H1 (cell line): ENCODE data around the gene CCDC38. TPM values are rescaled to one million over a fixed set of nuclear protein-coding genes. Genes with fewer than 3 reads are reported as not detected.

Experiments
- CTCF ChIA-PET: fragments of 300-600 bp; sonication (Branson Sonifier 250); formaldehyde crosslinking; loops from one replicate; lab custom pipeline; 2021; ENCODE audit not compliant: partially characterized antibody; lab: Charles Lee
- POLR2A ChIA-PET: fragments of 300-600 bp; sonication (Branson Sonifier 250); formaldehyde crosslinking; loops from one replicate; lab custom pipeline; 2021; ENCODE audit warnings: inconsistent platforms; ENCODE audit not compliant: partially characterized antibody; lab: Charles Lee
- DNase-seq, 2 experiments: peaks; one replicate each; pipeline versions ENCODE4 v3.0.0 to v3.0.0-alpha.2; 2010 to 2022; ENCODE audit warnings: low spot score in 2 of 2, low read depth in 1 of 2, mixed read lengths in 1 of 2
- FAIRE-seq: peaks from 2 replicates; lab custom pipeline; 2011; peaks lifted over from hg19 to GRCh38; lab: Jason Lieb, UNC
- H2AFZ ChIP-seq: 2 replicates; pipeline ENCODE4 v1.8.1; 2012; ENCODE audit warnings: low read length, inconsistent platforms
- H2AK5ac ChIP-seq: 2 replicates; pipeline ENCODE4 v1.6.1; 2013; ENCODE audit warnings: low read depth, low read length
- H2BK120ac ChIP-seq: replicated peaks from 2 replicates; pipeline ENCODE3; 2013; ENCODE audit warnings: low read depth, low read length, inconsistent platforms
- H2BK12ac ChIP-seq: 2 replicates; pipeline ENCODE4 v1.6.1; 2013; ENCODE audit warnings: low read depth, low read length
- H2BK15ac ChIP-seq: 2 replicates; pipeline ENCODE4 v1.6.1; 2013; ENCODE audit warnings: low read length
- H2BK20ac ChIP-seq: 2 replicates; pipeline ENCODE4 v1.6.1; 2013; ENCODE audit warnings: low read length
- H2BK5ac ChIP-seq: 2 replicates; pipeline ENCODE4 v1.6.1; 2013; ENCODE audit warnings: low read depth, low read length
- H3K14ac ChIP-seq: 2 replicates; pipeline ENCODE4 v1.6.1; 2013; ENCODE audit warnings: inconsistent platforms; ENCODE audit not compliant: insufficient read length
- H3K18ac ChIP-seq: 2 replicates; pipeline ENCODE4 v1.6.1; 2013; ENCODE audit warnings: low read length; ENCODE audit errors: extremely low read depth
- H3K23ac ChIP-seq: 2 replicates; pipeline ENCODE4 v1.6.1; 2013; ENCODE audit warnings: inconsistent platforms; ENCODE audit not compliant: insufficient read length
- H3K23me2 ChIP-seq: 2 replicates; pipeline ENCODE4 v1.6.1; 2013; ENCODE audit warnings: low read depth, low read length
- H3K27ac ChIP-seq: 2 replicates; pipeline ENCODE4 v1.6.1; 2011; ENCODE audit warnings: low read depth, low read length, inconsistent platforms
- H3K27me3 ChIP-seq, 4 experiments: replicated peaks in 1 of 4; 1 replicate in 1 of 4; 2 replicates in 3 of 4; pipeline versions ENCODE4 v1.6.1 to v1.8.1; 2011 to 2013; ENCODE audit warnings: low read length in 3 of 4, mild to moderate bottlenecking in 3 of 4, inconsistent platforms in 2 of 4, mixed read lengths in 2 of 4, moderate library complexity in 1 of 4; ENCODE audit not compliant: control insufficient read depth in 3 of 4, insufficient read depth in 3 of 4; ENCODE audit errors: extremely low read depth in 1 of 4
- H3K36me3 ChIP-seq, 4 experiments: 2 replicates each; pipeline versions ENCODE4 v1.6.1 to v1.8.1; 2011 to 2013; ENCODE audit warnings: mild to moderate bottlenecking in 4 of 4, low read length in 3 of 4, moderate library complexity in 2 of 4, control low read depth in 1 of 4, inconsistent platforms in 1 of 4; ENCODE audit not compliant: insufficient read depth in 4 of 4, control insufficient read depth in 2 of 4
- H3K4ac ChIP-seq: replicated peaks from 2 replicates; pipeline ENCODE3; 2013; ENCODE audit warnings: low read length, low read depth, mixed read lengths, inconsistent platforms; ENCODE audit not compliant: insufficient read length
- H3K4me1 ChIP-seq, 4 experiments: replicated peaks in 1 of 4; 1 replicate in 1 of 4; 2 replicates in 3 of 4; pipeline versions ENCODE4 v1.6.1 to v1.8.1; 2011 to 2013; ENCODE audit warnings: low read length in 3 of 4, inconsistent platforms in 2 of 4, mixed read lengths in 1 of 4; ENCODE audit not compliant: insufficient read depth in 4 of 4, control insufficient read depth in 3 of 4
- H3K4me2 ChIP-seq, 2 experiments: 2 replicates each; pipeline versions ENCODE4 v1.6.1 to v1.8.1; 2011 to 2013; ENCODE audit warnings: low read depth in 2 of 2, low read length in 2 of 2, control low read depth in 1 of 2, inconsistent platforms in 1 of 2, mild to moderate bottlenecking in 1 of 2; ENCODE audit not compliant: insufficient read depth in 1 of 2
- H3K4me3 ChIP-seq, 4 experiments: fragments of 200-600, 300-600 bp in 1 of 4; sonication (generic), shearing (Covaris generic), sonication (Bioruptor Twin) in 1 of 4; 2 replicates each; pipeline versions ENCODE4 v1.5.1 to v1.8.1; 2011 to 2016; ENCODE audit warnings: low read length in 4 of 4, low read depth in 3 of 4, control low read depth in 2 of 4, inconsistent platforms in 2 of 4, mild to moderate bottlenecking in 2 of 4, mixed read lengths in 1 of 4, moderate library complexity in 1 of 4; ENCODE audit not compliant: insufficient read depth in 2 of 4; ENCODE audit errors: extremely low read depth in 1 of 4
- H3K56ac ChIP-seq: replicated peaks from 2 replicates; pipeline ENCODE3; 2013; ENCODE audit warnings: low read depth, mild to moderate bottlenecking, mixed read lengths, low read length, inconsistent platforms; ENCODE audit not compliant: insufficient read length
- H3K79me1 ChIP-seq: 2 replicates; pipeline ENCODE4 v1.6.1; 2013; ENCODE audit warnings: low read depth, low read length, control low read depth
- H3K79me2 ChIP-seq, 2 experiments: 2 replicates each; pipeline versions ENCODE4 v1.6.1 to v1.8.1; 2012 to 2013; ENCODE audit warnings: low read length in 2 of 2, mild to moderate bottlenecking in 2 of 2, inconsistent platforms in 1 of 2; ENCODE audit not compliant: insufficient read depth in 2 of 2, control insufficient read depth in 1 of 2
- H3K9ac ChIP-seq, 4 experiments: replicated peaks in 1 of 4; 1 replicate in 1 of 4; 2 replicates in 3 of 4; pipeline versions ENCODE4 v1.6.1 to v1.8.1; 2011 to 2013; ENCODE audit warnings: low read depth in 3 of 4, low read length in 3 of 4, control low read depth in 2 of 4, mild to moderate bottlenecking in 2 of 4, moderate library complexity in 2 of 4, inconsistent platforms in 1 of 4; ENCODE audit errors: extremely low read depth in 1 of 4
- H3K9me3 ChIP-seq, 2 experiments: 2 replicates each; pipeline versions ENCODE4 v1.6.1 to v1.8.1; 2012 to 2013; ENCODE audit warnings: mild to moderate bottlenecking in 2 of 2, moderate library complexity in 2 of 2, control low read depth in 1 of 2, inconsistent platforms in 1 of 2, low read depth in 1 of 2, low read length in 1 of 2, mixed read lengths in 1 of 2; ENCODE audit not compliant: insufficient read depth in 2 of 2
- H4K20me1 ChIP-seq, 2 experiments: replicated peaks in 1 of 2; 2 replicates each; pipeline versions ENCODE3 to v1.8.1; 2011 to 2013; ENCODE audit warnings: inconsistent platforms in 2 of 2, low read length in 2 of 2, mild to moderate bottlenecking in 1 of 2; ENCODE audit not compliant: insufficient read depth in 2 of 2, control insufficient read depth in 1 of 2
- H4K5ac ChIP-seq: 2 replicates; pipeline ENCODE4 v1.6.1; 2013; ENCODE audit warnings: low read length, low read depth, mixed read lengths, inconsistent platforms; ENCODE audit not compliant: insufficient read length
- H4K8ac ChIP-seq: 2 replicates; pipeline ENCODE4 v1.8.0; 2013; ENCODE audit warnings: mild to moderate bottlenecking, moderate library complexity, low read length, inconsistent platforms; ENCODE audit not compliant: insufficient read depth; ENCODE audit errors: extremely low read depth
- H4K91ac ChIP-seq: replicated peaks from 2 replicates; pipeline ENCODE3; 2013; ENCODE audit warnings: low read length, mixed read lengths, inconsistent platforms; ENCODE audit not compliant: insufficient read length
- CHD1 ChIP-seq: IDR thresholded peaks from 2 replicates; pipeline ENCODE4 v1.6.1; 2012; ENCODE audit warnings: low read depth, low read length, improper control_type of control experiment
- CREB1 ChIP-seq: IDR thresholded peaks from 2 replicates; pipeline ENCODE4 v1.6.1; 2012; ENCODE audit warnings: inconsistent platforms
- NANOG ChIP-seq: IDR thresholded peaks from 2 replicates; pipeline ENCODE4 v1.6.1; 2011; ENCODE audit warnings: low read length, low read depth, mild to moderate bottlenecking, inconsistent platforms; ENCODE audit not compliant: insufficient read depth, poor library complexity, severe bottlenecking
- SIN3A ChIP-seq, 2 experiments: IDR thresholded peaks in 1 of 2; conservative IDR thresholded peaks in 1 of 2; 2 replicates each; pipeline ENCODE4 v1.6.1; 2011 to 2012; ENCODE audit warnings: low read length in 2 of 2, improper control_type of control experiment in 1 of 2, low read depth in 1 of 2, mild to moderate bottlenecking in 1 of 2
- WGBS, 2 experiments: shearing (Covaris generic) in 1 of 2; methylation state at CpG; one replicate each; pipeline versions ENCODE4 v1.1.6 to v1.1.7; 2013 to 2015; ENCODE audit warnings: low lambda C conversion rate in 2 of 2, mixed read lengths in 2 of 2, inconsistent platforms in 1 of 2, low coverage in 1 of 2, missing lambda C conversion rate in 1 of 2; ENCODE audit not compliant: insufficient replicate concordance in 2 of 2, insufficient coverage in 1 of 2, insufficient read length in 1 of 2; ENCODE audit errors: extremely low coverage in 1 of 2, missing lambda C conversion rate in 1 of 2; 5-methylcytosine and 5-hydroxymethylcytosine counted together
- polyA plus RNA-seq, 7 experiments: library from polyadenylated mRNA; depleted of rRNA in 3 of 7; stranded (reverse) in 5 of 7; unstranded in 2 of 7; fragments of >200 nt in 5 of 7; fragments of 200-250 nt in 2 of 7; gene quantifications; 1 replicate in 5 of 7; 2 replicates in 1 of 7; 4 replicates in 1 of 7; pipeline versions ENCODE4 v1.2.1 to v1.2.3, GENCODE V29; 2011 to 2013; ENCODE audit warnings: missing spikeins in 2 of 7, mixed read lengths in 2 of 7
- total RNA-seq: library from RNA; stranded (reverse); fragmentation: NEBNext Ultra II Directional; extraction: Animal tissue kit (Norgen Biotek cat#: 25700); gene quantifications from 2 replicates; pipeline ENCODE4 v1.2.1, GENCODE V29; 2021

The CCDC38 gene
- total and polyA plus RNA-seq, 2 of the 8 experiments (the other 6 are each of a cell fraction or from before 2014, with no cell fraction given): not detected

DNA sequence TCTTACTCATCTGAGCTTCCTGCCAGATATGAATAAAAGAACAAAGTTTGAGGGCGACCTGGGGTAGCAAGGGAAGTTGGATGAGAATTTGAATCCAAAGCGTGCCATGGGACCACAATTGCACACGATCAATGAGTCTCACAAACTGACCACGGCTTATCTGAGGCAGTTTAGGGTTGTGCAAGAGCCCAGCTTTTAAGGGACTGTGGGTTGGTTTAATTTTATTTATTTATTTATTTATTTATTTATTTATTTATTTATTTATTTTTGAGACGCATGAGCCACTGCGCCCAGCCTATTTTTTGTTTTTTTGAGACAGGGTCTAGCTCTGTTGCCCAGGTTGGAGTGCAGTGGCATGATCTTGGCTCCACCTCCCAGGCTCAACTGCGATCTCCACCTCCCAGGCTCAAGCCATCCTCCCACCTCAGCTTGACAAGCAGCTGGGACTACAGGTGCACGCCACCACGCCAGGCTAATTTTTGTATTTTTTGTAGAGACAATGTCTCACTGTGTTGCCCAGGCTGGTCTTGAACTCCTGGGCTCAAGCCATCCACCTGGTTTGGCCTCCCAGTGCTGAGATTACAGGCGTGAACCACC lies 1.8 kb upstream of the CCDC38 start:
- peaks cover 0 to 4% (median under 1%) of the 10 kb centered on the region in 4 experiments; a peak in 3 of 7 replicates for H3K4me1 ChIP-seq
- POLR2A ChIA-PET: interaction anchor here (1.2 to 1.7 kb wide), 3 partner anchors 7 to 12 kb away, joined by 5 to 8 read pairs (median 8); no protein-coding TSS in a partner anchor
- H3K79me1 ChIP-seq: no peaks in the 10 kb centered on the region
- no peak overlapping the region for H4K8ac ChIP-seq
- H3K23me2 ChIP-seq: peaks cover 8% of the 10 kb centered on the region; the same call in 1 of the 2 replicates
- no peak overlapping the region for H3K4ac ChIP-seq
- DNase-seq: no peak
- no peak overlapping the region for H2AK5ac ChIP-seq
- FAIRE-seq: no peak
- H3K18ac ChIP-seq: no peak overlapping the region
- WGBS, 2 experiments: 86% methylated on average over 10 of the region's 10 CpGs; no CpG with 5 or more reads in 1 of the 2 experiments
- H2BK20ac ChIP-seq: no peak overlapping the region
- no peak overlapping the region for H2BK15ac ChIP-seq
- H2BK120ac ChIP-seq: no peak overlapping the region
- H3K56ac ChIP-seq: no peak overlapping the region
- H2BK12ac ChIP-seq: no peak overlapping the region
- H3K27ac ChIP-seq: no peak overlapping the region
- no peak overlapping the region for H3K14ac ChIP-seq
- no peak overlapping the region for H4K91ac ChIP-seq
- no peak overlapping the region for H4K5ac ChIP-seq
- H2AFZ ChIP-seq: no peak overlapping the region
- TF ChIP-seq CHD1: no peak
- no peak for TF ChIP-seq CREB1
- TF ChIP-seq NANOG: no peak
- no peak for TF ChIP-seq SIN3A (conservative IDR thresholded peaks at IDR 0.05 in 1 of 2, IDR thresholded peaks at IDR 0.05 in 1 of 2; ENCODE audit: low read depth in 1 of 2, low read length in 2 of 2)
- H3K9ac ChIP-seq: no peak overlapping the region
- H2BK5ac ChIP-seq: no peak overlapping the region
- H3K4me2 ChIP-seq: peak overlapping the region in 1 of 2 experiments; percentile 70; a peak in 2 of 4 replicates
- CTCF ChIA-PET: interaction anchor here (0.6 to 10.1 kb wide), 11 partner anchors 13 to 366 kb away, joined by 3 to 123 read pairs (median 3); no protein-coding TSS in a partner anchor
- H4K20me1 ChIP-seq: no peaks in the 10 kb centered on the region
- no peaks in the 10 kb centered on the region for H3K36me3 ChIP-seq
- peak overlapping the region in 1 of 4 experiments; percentile 79; a peak in 2 of 8 replicates for H3K4me3 ChIP-seq
- H3K23ac ChIP-seq: no peak overlapping the region
- no peaks in the 10 kb centered on the region for H3K79me2 ChIP-seq
- H3K9me3 ChIP-seq: no peaks in the 10 kb centered on the region
- H3K27me3 ChIP-seq: peaks cover 0 to 11% (median 10%) of the 10 kb centered on the region in 4 experiments; a peak in 5 of 7 replicates
